Fibroblast of villous mesenchyme (primary cell): ENCODE measurements around the gene PTH. TPM values are rescaled to one million over a fixed set of nuclear protein-coding genes. Genes with fewer than 3 reads are reported as not detected.

Experiments used
- DNase-seq: peaks from one replicate; pipeline ENCODE4 v3.0.0-alpha.2; 2010; ENCODE audit warnings: low read depth
- H3K4me3 ChIP-seq: 2 replicates; pipeline ENCODE4 v1.5.1; 2011; ENCODE audit warnings: low read depth, mild to moderate bottlenecking, low read length
- total RNA-seq: library from RNA; depleted of rRNA; stranded (reverse); fragments of >200 nt; gene quantifications from 2 replicates; pipeline ENCODE4 v1.2.3, GENCODE V29; 2012
- TF ChIP-seq, protein P1 (sequence below): IDR thresholded peaks from 2 replicates; pipeline ENCODE4 v1.5.1; 2012; ENCODE audit warnings: low read depth, mild to moderate bottlenecking, low read length; ENCODE audit not compliant: insufficient read depth

The PTH gene
- not detected in 2 replicates for total RNA-seq

DNA sequence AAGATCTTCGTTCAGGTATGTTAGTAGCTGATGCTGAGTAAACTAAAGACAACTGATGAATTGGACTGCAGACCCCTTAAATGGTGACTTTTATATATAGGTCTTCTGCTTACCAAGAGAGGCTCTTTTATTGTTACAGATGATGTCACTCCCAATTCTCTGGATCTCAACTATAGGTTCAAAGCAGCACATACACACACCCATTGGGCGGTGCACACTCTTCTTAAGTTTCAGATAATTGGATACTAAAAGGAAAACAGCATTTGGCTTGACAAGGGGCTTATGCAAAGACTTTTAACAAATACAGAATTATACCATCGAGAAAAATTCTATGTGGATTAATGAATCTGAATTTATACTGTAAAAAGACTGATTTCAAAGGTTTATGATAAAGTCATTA lies at the start of gene PTH:
Gene PTH, minus strand, starts transcription at position 69 of the 400 bp plus-strand sequence. CDS start 3,142 bp downstream, outside the sequence.
- H3K4me3 ChIP-seq, result no peak within 1 kb of the TSS
- no peak for DNase-seq
- TF ChIP-seq, protein P1, sequence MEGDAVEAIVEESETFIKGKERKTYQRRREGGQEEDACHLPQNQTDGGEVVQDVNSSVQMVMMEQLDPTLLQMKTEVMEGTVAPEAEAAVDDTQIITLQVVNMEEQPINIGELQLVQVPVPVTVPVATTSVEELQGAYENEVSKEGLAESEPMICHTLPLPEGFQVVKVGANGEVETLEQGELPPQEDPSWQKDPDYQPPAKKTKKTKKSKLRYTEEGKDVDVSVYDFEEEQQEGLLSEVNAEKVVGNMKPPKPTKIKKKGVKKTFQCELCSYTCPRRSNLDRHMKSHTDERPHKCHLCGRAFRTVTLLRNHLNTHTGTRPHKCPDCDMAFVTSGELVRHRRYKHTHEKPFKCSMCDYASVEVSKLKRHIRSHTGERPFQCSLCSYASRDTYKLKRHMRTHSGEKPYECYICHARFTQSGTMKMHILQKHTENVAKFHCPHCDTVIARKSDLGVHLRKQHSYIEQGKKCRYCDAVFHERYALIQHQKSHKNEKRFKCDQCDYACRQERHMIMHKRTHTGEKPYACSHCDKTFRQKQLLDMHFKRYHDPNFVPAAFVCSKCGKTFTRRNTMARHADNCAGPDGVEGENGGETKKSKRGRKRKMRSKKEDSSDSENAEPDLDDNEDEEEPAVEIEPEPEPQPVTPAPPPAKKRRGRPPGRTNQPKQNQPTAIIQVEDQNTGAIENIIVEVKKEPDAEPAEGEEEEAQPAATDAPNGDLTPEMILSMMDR, result no peak

DNA sequence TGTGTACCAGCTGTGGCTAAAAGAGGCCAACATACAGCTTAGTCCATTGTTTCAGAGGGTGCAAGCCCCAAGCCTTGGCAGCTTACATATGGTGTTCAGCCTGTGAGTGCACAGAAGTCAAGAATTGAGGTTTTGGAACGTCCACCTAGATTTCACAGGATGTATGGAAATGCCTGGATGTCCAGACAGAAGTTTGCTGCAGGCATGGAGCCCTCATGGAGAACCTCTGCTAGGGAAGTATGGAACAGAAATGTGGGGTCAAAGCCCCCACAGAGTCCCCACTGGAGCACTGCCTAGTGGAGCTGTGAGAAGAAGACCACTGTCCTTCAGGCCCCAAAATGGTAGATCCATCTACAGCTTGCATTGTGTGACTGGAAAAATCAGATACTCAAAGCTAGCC lies 42.2 kb upstream of the PTH start:
- no peak overlapping the region for H3K4me3 ChIP-seq
- DNase-seq, result no peak
- TF ChIP-seq, protein P1, result no peak

DNA sequence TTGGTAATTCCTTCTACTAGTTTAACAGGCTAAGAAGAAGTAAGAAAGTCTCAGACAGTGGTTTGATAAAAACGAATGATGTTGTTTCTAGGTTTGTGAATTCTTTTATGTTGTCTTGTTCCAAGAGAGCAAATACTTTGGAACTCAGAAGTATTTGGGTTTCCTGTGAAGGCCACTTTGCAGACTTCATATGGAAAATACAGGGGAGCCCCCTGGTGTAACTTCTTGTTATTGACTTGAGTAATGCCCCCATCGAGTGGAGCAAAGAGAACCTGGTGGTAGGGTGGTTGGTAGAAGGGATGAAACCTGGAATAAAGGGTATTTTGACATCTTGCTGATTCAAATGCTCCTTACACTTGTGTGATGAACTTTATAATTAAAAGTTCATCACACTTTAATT lies 40.0 kb upstream of the PTH start:
- TF ChIP-seq, protein P1, result peak; percentile 22
- no peak overlapping the region for H3K4me3 ChIP-seq
- DNase-seq, result peak; percentile 1

DNA sequence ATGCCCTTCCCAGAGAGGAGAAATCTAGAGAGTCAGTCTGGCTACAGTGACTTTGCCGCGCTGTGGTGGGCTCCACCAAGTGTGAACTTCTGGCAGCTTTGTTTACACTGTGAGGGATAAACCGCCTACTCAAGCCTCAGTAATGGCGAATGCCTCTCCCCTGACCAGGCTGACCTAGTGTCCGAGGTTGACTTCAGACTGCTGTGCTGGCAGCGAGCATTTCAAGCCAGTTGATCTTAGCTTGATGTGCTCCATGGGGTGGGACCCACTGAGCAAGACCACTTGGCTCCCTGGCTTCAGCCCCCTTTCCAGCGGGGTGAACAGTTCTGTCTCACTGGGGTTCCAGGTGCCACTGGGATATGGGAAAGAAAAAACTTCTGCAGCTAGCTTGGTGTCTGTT lies 38.6 kb upstream of the PTH start:
- DNase-seq, result no peak

DNA sequence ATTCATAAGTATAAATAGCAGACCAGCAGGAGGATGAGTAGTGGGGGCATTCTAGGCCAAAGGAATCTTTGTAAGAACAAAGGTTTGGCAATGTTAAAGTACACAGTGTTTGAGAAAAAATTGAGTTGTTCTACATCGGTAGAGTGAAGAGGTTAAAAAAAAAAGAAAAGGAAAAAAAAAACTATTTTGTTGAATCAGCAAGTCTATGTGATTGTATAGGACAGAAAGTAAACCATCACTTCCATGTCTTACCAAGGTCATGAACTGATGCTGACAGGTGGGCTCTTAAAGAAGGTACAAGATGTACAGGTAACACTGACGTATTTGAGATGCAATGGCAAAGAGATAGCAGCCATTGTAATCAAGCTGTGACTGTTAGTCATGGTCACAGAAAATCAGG lies 29.5 kb upstream of the PTH start:
- no peak for DNase-seq
- TF ChIP-seq, protein P1, result no peak

More for the DNA sequence above, 38.6 kb upstream of the PTH start:
- no peak overlapping the region for H3K4me3 ChIP-seq
- TF ChIP-seq, protein P1, result no peak

DNA sequence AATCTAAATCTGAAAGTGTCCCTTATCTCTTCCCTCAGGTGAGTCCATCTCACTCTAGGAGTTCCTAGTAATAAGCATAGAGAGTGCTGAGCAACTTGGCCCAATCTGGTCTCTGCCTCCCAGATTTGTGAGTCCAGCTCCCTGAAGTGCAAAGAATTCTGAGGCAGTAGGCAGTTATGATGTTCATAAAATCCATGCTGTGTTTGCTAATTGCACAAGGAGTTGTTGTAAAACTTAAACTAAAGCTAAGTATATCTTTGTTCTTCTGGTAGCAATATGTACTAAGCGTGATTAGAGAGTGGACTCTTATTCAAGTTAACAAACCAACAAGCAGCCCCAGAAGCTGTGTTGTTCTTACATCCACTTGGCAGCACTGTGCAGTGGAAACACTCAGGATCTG lies 7.6 kb upstream of the PTH start:
- TF ChIP-seq, protein P1, result no peak
- no peak overlapping the region for H3K4me3 ChIP-seq
- no peak for DNase-seq

More for the DNA sequence above, 29.5 kb upstream of the PTH start:
- no peak overlapping the region for H3K4me3 ChIP-seq

DNA sequence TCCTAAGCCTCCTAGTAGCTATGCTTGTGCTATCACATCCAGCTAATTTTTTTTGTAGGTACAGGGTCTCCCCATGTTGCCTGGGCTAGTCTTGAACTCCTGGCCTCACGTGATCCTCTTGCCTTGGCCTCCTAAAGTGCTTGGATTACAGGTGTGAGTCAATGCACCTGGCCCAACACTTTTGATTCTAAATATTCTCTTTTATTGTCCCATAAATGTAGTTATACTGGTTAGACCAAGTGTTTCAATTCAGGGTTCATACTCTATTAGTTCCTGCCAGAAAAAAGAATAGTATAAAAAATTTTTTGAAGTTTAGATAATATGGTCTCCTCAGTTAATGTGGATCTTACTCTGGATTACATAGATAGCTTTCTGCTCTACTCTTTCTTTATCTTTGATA lies 6.7 kb upstream of the PTH start:
- DNase-seq, result no peak
- TF ChIP-seq, protein P1, result no peak
- H3K4me3 ChIP-seq, result no peak overlapping the region
